SK-N-SH treated with all-trans-retinoic acid at 6 μM for 48 hours (cell line): Measurements from ENCODE around the gene CNTLN.

Experiments
- ATAC-seq: fragments of 200-7000 bp; cut with Tn5 transposase; 3 replicates; pipeline ENCODE4 v1.9.1; 2020; ENCODE audit warnings: mild to moderate bottlenecking, moderate library complexity
- ARNTL ChIP-seq: fragments of 450-650 bp; formaldehyde crosslinking; IDR thresholded peaks from 2 replicates; pipeline ENCODE4 v1.5.0; 2020; ENCODE audit warnings: low read depth, mild to moderate bottlenecking, moderate library complexity, borderline replicate concordance
- BACH2 ChIP-seq: fragments of 250-450 bp; sonication (Bioruptor Pico); IDR thresholded peaks from 2 replicates; pipeline ENCODE4 v1.9.0; 2021; ENCODE audit warnings: mild to moderate bottlenecking, borderline replicate concordance
- CSDC2 ChIP-seq: fragments of 250-450 bp; sonication (Bioruptor Pico); IDR thresholded peaks from 2 replicates; pipeline ENCODE4 v1.5.0; 2020; ENCODE audit warnings: mild to moderate bottlenecking, moderate library complexity
- ESRRG ChIP-seq: fragments of 250-450 bp; sonication (Bioruptor Pico); IDR thresholded peaks from 2 replicates; pipeline ENCODE4 v1.6.1; 2021; ENCODE audit warnings: mild to moderate bottlenecking
- GLIS3 ChIP-seq: fragments of 250-450 bp; sonication (Bioruptor Pico); IDR thresholded peaks from 2 replicates; pipeline ENCODE4 v1.5.0; 2020; ENCODE audit warnings: mild to moderate bottlenecking, moderate library complexity
- ISL1 ChIP-seq: fragments of 250-450 bp; sonication (Bioruptor Pico); IDR thresholded peaks from 2 replicates; pipeline ENCODE4 v2.1.2; 2022; ENCODE audit warnings: mild to moderate bottlenecking, moderate library complexity
- OSR1 ChIP-seq: fragments of 250-450 bp; sonication (Bioruptor Pico); IDR thresholded peaks from 2 replicates; pipeline ENCODE4 v1.8.0; 2022; ENCODE audit warnings: moderate library complexity, mild to moderate bottlenecking, inconsistent platforms
- PPARA ChIP-seq: fragments of 250-450 bp; sonication (Bioruptor Pico); IDR thresholded peaks from 2 replicates; pipeline ENCODE4 v1.5.0; 2020; ENCODE audit warnings: mild to moderate bottlenecking, borderline replicate concordance
- RARB ChIP-seq: fragments of 250-450 bp; sonication (Bioruptor Pico); IDR thresholded peaks from 2 replicates; pipeline ENCODE4 v1.8.0; 2021; ENCODE audit warnings: mild to moderate bottlenecking, moderate library complexity
- SNAI2 ChIP-seq: fragments of 250-450 bp; sonication (Bioruptor Pico); IDR thresholded peaks from 2 replicates; pipeline ENCODE4 v1.5.0; 2020; ENCODE audit warnings: mild to moderate bottlenecking, moderate library complexity
- TCF4 ChIP-seq: fragments of 250-450 bp; sonication (Bioruptor Pico); IDR thresholded peaks from 2 replicates; pipeline ENCODE4 v1.8.0; 2021; ENCODE audit warnings: mild to moderate bottlenecking, moderate library complexity, borderline replicate concordance
- TOX ChIP-seq: fragments of 250-450 bp; sonication (Bioruptor Pico); IDR thresholded peaks from 2 replicates; pipeline ENCODE4 v1.8.0; 2021; ENCODE audit warnings: mild to moderate bottlenecking, moderate library complexity, borderline replicate concordance
- ZC3H10 ChIP-seq: fragments of 250-450 bp; sonication (Bioruptor Pico); IDR thresholded peaks from 2 replicates; pipeline ENCODE4 v1.5.1; 2021; ENCODE audit warnings: mild to moderate bottlenecking, moderate library complexity
- ZFP3 ChIP-seq: fragments of 250-450 bp; sonication (Bioruptor Pico); IDR thresholded peaks from 2 replicates; pipeline ENCODE4 v1.5.0; 2020; ENCODE audit warnings: mild to moderate bottlenecking, moderate library complexity
- ZFP30 ChIP-seq: fragments of 450-650 bp; formaldehyde crosslinking; IDR thresholded peaks from 2 replicates; pipeline ENCODE4 v1.5.0; 2022; ENCODE audit warnings: mild to moderate bottlenecking, moderate library complexity
- ZNF565 ChIP-seq: fragments of 450-650 bp; formaldehyde crosslinking; conservative IDR thresholded peaks from 2 replicates; pipeline ENCODE4 v1.5.0; 2020; ENCODE audit warnings: low read depth, mild to moderate bottlenecking, moderate library complexity
- ZNF70 ChIP-seq: fragments of 450-650 bp; formaldehyde crosslinking; IDR thresholded peaks from 2 replicates; pipeline ENCODE4 v1.5.0; 2020; ENCODE audit warnings: mild to moderate bottlenecking, moderate library complexity
- ZNF8 ChIP-seq: fragments of 450-650 bp; formaldehyde crosslinking; IDR thresholded peaks from 2 replicates; pipeline ENCODE4 v1.5.0; 2020; ENCODE audit warnings: mild to moderate bottlenecking, moderate library complexity
- TF ChIP-seq, protein P1 (sequence below): fragments of 250-450 bp; sonication (Bioruptor Pico); IDR thresholded peaks from 2 replicates; pipeline ENCODE4 v1.5.1; 2020; ENCODE audit warnings: low read depth, mild to moderate bottlenecking, moderate library complexity
- TF ChIP-seq, protein P2 (sequence below): fragments of 250-450 bp; sonication (Bioruptor Pico); IDR thresholded peaks from 2 replicates; pipeline ENCODE4 v1.8.0; 2020; ENCODE audit warnings: mild to moderate bottlenecking, moderate library complexity, borderline replicate concordance
- TF ChIP-seq, protein P3 (sequence below): fragments of 250-450 bp; sonication (Bioruptor Pico); IDR thresholded peaks from 2 replicates; pipeline ENCODE4 v1.5.1; 2021; ENCODE audit warnings: mild to moderate bottlenecking, moderate library complexity
- TF ChIP-seq, protein P4 (sequence below): fragments of 250-450 bp; sonication (Bioruptor Pico); IDR thresholded peaks from 2 replicates; pipeline ENCODE4 v1.8.0; 2021; ENCODE audit warnings: low read depth, mild to moderate bottlenecking, moderate library complexity, borderline replicate concordance
- TF ChIP-seq, protein P5 (sequence below): fragments of 250-450 bp; sonication (Bioruptor Pico); IDR thresholded peaks from 2 replicates; pipeline ENCODE4 v1.5.0; 2020; ENCODE audit warnings: mild to moderate bottlenecking, moderate library complexity

The CNTLN gene

DNA sequence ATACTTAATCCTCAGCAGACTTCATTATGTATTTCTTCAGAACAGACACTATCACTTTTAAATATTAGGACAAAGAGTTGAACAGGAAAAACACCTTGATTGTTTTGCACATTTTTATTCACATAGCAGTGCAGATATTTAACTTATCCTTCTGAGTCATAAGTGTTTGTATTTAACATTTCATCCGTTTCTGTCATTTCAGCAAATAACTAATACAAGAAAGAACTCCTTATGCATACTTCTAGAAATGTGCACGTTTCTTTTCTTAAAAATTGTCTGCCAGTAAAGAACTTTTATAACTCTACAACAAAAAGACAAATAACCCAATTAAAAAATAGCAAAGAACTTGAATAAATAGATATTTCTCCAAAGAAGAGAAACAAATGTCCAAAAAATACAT lies 3.3 kb upstream of the CNTLN start (continued):
- TF ChIP-seq, protein P1, sequence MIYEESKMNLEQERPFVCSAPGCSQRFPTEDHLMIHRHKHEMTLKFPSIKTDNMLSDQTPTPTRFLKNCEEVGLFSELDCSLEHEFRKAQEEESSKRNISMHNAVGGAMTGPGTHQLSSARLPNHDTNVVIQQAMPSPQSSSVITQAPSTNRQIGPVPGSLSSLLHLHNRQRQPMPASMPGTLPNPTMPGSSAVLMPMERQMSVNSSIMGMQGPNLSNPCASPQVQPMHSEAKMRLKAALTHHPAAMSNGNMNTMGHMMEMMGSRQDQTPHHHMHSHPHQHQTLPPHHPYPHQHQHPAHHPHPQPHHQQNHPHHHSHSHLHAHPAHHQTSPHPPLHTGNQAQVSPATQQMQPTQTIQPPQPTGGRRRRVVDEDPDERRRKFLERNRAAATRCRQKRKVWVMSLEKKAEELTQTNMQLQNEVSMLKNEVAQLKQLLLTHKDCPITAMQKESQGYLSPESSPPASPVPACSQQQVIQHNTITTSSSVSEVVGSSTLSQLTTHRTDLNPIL (CRISPR knock-in tag), result no peak
- TF ChIP-seq ESRRG (CRISPR knock-in tag) (no peak), ZFP30 (CRISPR knock-in tag) (no peak)

DNA sequence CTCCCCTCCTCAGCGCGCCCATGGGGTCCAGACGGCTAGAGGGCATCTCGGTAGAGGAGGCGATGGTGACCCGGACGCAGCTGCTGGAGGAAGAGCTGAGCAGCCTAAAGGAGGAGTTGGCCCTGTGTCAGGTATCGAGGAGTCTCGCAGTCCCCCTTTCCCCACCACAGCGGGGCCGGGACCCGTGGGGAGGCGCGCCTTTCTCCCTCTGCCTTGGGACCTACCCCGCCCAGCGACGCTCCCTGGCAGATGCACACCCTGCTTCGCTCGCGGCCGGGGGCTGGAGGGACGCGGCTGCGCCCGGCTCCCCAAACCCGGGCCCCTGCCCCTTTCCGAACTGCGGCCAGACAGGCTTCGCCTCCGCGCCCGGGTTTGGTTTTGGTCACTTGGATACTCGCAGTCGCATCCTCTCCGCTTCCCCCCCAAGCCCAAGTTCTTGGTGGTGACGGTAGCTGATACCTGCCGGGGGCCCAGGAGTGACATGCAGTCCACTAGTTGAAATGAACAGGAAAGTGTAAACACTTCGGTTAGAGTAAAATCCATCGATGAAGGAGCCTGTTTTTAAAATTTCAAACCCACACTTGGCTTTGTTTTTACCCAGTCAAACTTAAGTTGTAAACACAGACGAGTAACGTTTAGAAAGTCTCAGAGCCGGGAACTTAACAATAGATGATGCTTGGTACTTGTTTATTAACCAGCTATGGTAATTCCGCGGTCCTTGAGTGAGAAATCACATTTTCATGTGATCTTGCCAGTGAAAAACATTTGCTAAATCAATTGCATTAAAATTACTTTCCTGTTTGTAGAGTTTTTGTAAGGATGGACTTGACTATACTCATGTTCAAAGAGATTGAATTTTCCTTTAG lies 688 bp downstream of the CNTLN start:
- TF ChIP-seq CSDC2 (no peak), ZFP30 (CRISPR knock-in tag) (no peak), ZNF70 (no peak), RARB (no peak), ARNTL (CRISPR knock-in tag) (no peak), GLIS3 (CRISPR knock-in tag) (no peak), ISL1 (CRISPR knock-in tag) (no peak), PPARA (CRISPR knock-in tag) (no peak), ZNF565 (CRISPR knock-in tag) (no peak), ZC3H10 (CRISPR knock-in tag) (no peak), ZFP3 (no peak), SNAI2 (no peak)

DNA sequence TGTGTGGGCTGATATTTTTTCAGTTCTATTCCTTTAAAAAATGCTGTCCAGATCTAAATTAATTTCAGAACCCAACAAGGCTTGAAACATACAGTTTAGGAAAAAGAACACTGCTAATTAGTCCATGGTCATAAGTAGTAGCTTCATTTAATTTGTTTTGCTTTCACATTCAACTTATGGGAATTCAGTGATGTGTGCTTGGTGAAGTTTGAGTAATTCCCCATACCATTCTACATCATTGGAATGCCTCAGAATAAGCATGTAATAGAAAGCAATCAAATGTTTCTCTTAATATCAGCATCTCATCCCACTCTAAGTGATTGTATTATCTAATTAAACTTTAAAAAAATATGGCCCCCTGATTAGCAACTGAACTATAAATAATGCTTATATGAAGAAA lies 2.7 kb downstream of the CNTLN start:
- ATAC-seq, result no peak
- TF ChIP-seq, protein P2, sequence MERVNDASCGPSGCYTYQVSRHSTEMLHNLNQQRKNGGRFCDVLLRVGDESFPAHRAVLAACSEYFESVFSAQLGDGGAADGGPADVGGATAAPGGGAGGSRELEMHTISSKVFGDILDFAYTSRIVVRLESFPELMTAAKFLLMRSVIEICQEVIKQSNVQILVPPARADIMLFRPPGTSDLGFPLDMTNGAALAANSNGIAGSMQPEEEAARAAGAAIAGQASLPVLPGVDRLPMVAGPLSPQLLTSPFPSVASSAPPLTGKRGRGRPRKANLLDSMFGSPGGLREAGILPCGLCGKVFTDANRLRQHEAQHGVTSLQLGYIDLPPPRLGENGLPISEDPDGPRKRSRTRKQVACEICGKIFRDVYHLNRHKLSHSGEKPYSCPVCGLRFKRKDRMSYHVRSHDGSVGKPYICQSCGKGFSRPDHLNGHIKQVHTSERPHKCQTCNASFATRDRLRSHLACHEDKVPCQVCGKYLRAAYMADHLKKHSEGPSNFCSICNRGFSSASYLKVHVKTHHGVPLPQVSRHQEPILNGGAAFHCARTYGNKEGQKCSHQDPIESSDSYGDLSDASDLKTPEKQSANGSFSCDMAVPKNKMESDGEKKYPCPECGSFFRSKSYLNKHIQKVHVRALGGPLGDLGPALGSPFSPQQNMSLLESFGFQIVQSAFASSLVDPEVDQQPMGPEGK, result no peak
- no peak for TF ChIP-seq TOX (CRISPR knock-in tag)
- no peak for TF ChIP-seq TCF4 (CRISPR knock-in tag)
- TF ChIP-seq ZC3H10 (CRISPR knock-in tag), result no peak
- TF ChIP-seq, protein P1 (CRISPR knock-in tag), result no peak
- TF ChIP-seq, protein P3, sequence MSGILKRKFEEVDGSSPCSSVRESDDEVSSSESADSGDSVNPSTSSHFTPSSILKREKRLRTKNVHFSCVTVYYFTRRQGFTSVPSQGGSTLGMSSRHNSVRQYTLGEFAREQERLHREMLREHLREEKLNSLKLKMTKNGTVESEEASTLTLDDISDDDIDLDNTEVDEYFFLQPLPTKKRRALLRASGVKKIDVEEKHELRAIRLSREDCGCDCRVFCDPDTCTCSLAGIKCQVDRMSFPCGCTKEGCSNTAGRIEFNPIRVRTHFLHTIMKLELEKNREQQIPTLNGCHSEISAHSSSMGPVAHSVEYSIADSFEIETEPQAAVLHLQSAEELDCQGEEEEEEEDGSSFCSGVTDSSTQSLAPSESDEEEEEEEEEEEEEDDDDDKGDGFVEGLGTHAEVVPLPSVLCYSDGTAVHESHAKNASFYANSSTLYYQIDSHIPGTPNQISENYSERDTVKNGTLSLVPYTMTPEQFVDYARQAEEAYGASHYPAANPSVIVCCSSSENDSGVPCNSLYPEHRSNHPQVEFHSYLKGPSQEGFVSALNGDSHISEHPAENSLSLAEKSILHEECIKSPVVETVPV (CRISPR knock-in tag), result no peak
- TF ChIP-seq, all 23 proteins: peak for 0

More for the DNA sequence above, 688 bp downstream of the CNTLN start:
- peak; percentile 86 for ATAC-seq

DNA sequence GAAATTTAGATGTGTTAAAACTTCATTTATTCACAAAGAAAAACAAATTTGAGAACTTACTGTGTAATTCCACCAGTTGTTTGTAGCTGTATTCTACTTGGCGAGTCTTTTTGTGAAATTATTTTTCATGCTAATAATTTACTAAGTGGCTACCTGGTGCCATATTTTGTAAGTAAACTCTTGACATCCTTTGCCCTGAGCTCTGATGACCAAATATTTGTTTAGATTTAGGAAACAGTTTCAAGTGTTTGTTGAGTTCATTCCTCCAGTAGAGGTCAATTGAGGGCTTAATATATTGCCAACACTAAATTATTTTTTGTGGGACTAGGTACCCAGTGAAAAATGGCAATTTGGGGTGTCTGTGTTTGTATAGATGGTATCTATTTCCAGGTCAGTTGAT lies 3.7 kb downstream of the CNTLN start:
- no peak for ATAC-seq
- no peak for TF ChIP-seq BACH2 (CRISPR knock-in tag)
- TF ChIP-seq ZNF8 (CRISPR knock-in tag), result no peak
- no peak for TF ChIP-seq ZNF565 (CRISPR knock-in tag)
- TF ChIP-seq TCF4 (CRISPR knock-in tag), result no peak
- TF ChIP-seq, protein P4, sequence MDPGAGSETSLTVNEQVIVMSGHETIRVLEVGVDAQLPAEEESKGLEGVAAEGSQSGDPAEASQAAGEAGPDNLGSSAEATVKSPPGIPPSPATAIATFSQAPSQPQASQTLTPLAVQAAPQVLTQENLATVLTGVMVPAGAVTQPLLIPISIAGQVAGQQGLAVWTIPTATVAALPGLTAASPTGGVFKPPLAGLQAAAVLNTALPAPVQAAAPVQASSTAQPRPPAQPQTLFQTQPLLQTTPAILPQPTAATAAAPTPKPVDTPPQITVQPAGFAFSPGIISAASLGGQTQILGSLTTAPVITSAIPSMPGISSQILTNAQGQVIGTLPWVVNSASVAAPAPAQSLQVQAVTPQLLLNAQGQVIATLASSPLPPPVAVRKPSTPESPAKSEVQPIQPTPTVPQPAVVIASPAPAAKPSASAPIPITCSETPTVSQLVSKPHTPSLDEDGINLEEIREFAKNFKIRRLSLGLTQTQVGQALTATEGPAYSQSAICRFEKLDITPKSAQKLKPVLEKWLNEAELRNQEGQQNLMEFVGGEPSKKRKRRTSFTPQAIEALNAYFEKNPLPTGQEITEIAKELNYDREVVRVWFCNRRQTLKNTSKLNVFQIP (CRISPR knock-in tag), result no peak
- no peak for TF ChIP-seq GLIS3 (CRISPR knock-in tag)
- no peak for TF ChIP-seq TOX (CRISPR knock-in tag)
- no peak for TF ChIP-seq OSR1
- no peak for TF ChIP-seq ARNTL (CRISPR knock-in tag)
- TF ChIP-seq, protein P2, result no peak
- no peak for TF ChIP-seq RARB
- TF ChIP-seq, protein P5, sequence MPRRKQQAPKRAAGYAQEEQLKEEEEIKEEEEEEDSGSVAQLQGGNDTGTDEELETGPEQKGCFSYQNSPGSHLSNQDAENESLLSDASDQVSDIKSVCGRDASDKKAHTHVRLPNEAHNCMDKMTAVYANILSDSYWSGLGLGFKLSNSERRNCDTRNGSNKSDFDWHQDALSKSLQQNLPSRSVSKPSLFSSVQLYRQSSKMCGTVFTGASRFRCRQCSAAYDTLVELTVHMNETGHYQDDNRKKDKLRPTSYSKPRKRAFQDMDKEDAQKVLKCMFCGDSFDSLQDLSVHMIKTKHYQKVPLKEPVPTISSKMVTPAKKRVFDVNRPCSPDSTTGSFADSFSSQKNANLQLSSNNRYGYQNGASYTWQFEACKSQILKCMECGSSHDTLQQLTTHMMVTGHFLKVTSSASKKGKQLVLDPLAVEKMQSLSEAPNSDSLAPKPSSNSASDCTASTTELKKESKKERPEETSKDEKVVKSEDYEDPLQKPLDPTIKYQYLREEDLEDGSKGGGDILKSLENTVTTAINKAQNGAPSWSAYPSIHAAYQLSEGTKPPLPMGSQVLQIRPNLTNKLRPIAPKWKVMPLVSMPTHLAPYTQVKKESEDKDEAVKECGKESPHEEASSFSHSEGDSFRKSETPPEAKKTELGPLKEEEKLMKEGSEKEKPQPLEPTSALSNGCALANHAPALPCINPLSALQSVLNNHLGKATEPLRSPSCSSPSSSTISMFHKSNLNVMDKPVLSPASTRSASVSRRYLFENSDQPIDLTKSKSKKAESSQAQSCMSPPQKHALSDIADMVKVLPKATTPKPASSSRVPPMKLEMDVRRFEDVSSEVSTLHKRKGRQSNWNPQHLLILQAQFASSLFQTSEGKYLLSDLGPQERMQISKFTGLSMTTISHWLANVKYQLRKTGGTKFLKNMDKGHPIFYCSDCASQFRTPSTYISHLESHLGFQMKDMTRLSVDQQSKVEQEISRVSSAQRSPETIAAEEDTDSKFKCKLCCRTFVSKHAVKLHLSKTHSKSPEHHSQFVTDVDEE, result no peak
